Spleen (tissue), 3 donors: ENCODE data around the gene BRDT.

Source experiments
- POLR2A ChIP-seq, 3 donors: fragments of 450-650 bp; IDR thresholded peaks; one replicate each; pipeline ENCODE4 v1.5.1; 2017; ENCODE audit warnings: antibody characterized with exemption in 3 of 3, mild to moderate bottlenecking in 1 of 3
- POLR2AphosphoS5 ChIP-seq, 3 donors: sonication (generic); formaldehyde crosslinking; IDR thresholded peaks; one replicate each; pipeline ENCODE4 v1.5.1; 2017; ENCODE audit warnings: antibody characterized with exemption in 3 of 3

- TF ChIP-seq POLR2A (IDR thresholded peaks at IDR 0.05) (no peak), POLR2AphosphoS5 (IDR thresholded peaks at IDR 0.05) (no peak)
Observed at GRCh38 chr1:91919962-91920361, 29.2 kb upstream of the BRDT start.
